GM23248 (cell line): ENCODE data around the gene OR13A1.

Experiments
- EZH2 ChIP-seq: fragments of 200-600 bp; sonication (generic); IDR thresholded peaks from 2 replicates; pipeline ENCODE4 v1.6.1; 2018; ENCODE audit warnings: antibody characterized with exemption, mild to moderate bottlenecking; ENCODE audit not compliant: insufficient read depth, poor library complexity, severe bottlenecking
- EZH2phosphoT487 ChIP-seq: fragments of 200-600 bp; sonication (generic); IDR thresholded peaks from 2 replicates; pipeline ENCODE4 v1.6.1; 2018; ENCODE audit warnings: antibody characterized with exemption, moderate library complexity, mild to moderate bottlenecking, low read depth; ENCODE audit not compliant: insufficient read depth

DNA sequence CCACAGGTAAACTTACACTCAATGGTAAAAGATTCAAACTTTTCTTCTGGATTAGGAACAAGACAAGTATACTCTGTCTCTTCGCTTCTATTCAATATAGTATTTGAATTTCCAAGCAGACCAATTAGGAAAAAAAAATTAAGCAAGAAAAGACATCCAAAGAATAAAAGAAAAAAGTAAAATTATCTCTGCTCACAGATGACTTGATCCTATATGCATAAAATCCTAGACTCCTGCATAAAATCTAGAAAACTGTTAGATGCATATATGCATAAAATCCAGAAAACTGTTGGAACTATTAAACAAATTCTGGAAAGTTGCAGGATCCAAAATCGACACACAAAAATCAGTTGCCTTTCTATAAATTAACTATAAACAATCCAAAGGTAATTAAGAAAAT lies at the start of gene OR13A1:
- TF ChIP-seq EZH2phosphoT487 = no peak
- no peak for TF ChIP-seq EZH2
